ENCODE measurements around the gene MMD2.

DNA sequence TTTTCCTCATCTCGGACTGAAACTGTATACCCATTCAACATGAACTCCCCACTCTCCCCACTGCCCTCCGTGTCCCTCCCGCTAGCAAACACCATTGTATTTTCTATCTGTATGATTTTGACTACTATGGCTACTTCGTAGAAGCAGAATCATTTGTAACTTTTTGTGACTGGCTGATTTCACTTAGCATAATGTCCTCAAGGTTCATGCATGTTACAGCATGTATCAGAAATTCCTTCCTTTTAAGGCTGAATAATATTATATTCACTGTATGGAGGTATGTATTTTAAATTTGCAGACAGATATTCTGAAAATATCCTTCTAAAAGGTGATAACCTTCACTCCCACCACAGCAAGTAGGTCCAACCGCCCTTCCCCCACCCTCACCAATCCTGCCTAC is 42.9 kb upstream of the MMD2 start:
- TF ChIP-seq RAD21 (conservative IDR thresholded peaks at IDR 0.05) (no peak), EP300 (conservative IDR thresholded peaks at IDR 0.05; ENCODE audit: poor library complexity, severe bottlenecking) (no peak), EZH2 (IDR thresholded peaks at IDR 0.05; ENCODE audit: borderline replicate concordance, insufficient read depth, low read length, poor library complexity, severe bottlenecking) (no peak), TAF1 (IDR thresholded peaks at IDR 0.05; ENCODE audit: low read depth) (no peak), POLR2AphosphoS5 (IDR thresholded peaks at IDR 0.05) (no peak)
- TF ChIP-seq, protein P1, sequence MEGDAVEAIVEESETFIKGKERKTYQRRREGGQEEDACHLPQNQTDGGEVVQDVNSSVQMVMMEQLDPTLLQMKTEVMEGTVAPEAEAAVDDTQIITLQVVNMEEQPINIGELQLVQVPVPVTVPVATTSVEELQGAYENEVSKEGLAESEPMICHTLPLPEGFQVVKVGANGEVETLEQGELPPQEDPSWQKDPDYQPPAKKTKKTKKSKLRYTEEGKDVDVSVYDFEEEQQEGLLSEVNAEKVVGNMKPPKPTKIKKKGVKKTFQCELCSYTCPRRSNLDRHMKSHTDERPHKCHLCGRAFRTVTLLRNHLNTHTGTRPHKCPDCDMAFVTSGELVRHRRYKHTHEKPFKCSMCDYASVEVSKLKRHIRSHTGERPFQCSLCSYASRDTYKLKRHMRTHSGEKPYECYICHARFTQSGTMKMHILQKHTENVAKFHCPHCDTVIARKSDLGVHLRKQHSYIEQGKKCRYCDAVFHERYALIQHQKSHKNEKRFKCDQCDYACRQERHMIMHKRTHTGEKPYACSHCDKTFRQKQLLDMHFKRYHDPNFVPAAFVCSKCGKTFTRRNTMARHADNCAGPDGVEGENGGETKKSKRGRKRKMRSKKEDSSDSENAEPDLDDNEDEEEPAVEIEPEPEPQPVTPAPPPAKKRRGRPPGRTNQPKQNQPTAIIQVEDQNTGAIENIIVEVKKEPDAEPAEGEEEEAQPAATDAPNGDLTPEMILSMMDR (IDR thresholded peaks at IDR 0.05; ENCODE audit: poor library complexity, severe bottlenecking), result no peak

Data from neural cell (in vitro differentiated cells).